ENCODE measurements around the gene THBS4. TPM values are rescaled to one million over a fixed set of nuclear protein-coding genes. Genes with fewer than 3 reads are reported as not detected.

Gene THBS4
- total RNA-seq, 1 donor from 2014 or later = 0.98 TPM

DNA sequence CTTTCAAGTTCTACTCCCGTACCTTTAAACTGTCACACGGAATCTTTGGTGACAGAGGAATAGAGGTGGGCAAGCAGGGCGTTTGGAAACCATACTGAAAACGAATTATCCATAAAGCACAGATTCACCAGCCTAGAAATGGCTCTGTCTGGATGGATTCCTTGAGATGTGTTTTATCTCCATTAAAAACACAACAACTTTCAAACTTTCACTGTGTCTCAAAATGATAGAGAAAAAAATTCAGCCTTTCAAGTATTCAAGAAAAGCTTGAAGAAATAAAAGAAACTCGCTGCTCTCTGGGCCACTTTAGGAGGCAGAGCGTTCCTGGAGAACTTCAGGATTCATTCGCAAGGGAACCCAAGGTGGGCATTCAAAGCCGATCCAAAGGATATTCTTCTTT lies 589 bp upstream of the THBS4 start:
- Histone ChIP-seq H3K27ac (no peak overlapping the region), H3K9me3 (no peaks in the 10 kb centered on the region), H3K4me3 (no peak overlapping the region), H3K36me3 (no peaks in the 10 kb centered on the region), H3K27me3 (no peaks in the 10 kb centered on the region), H3K4me1 (peaks cover 5% of the 10 kb centered on the region)
- TF ChIP-seq POLR2AphosphoS5 (IDR thresholded peaks at IDR 0.05; ENCODE audit: insufficient read depth in 1 of 2, low read depth in 1 of 2) (no peak), POLR2A (IDR thresholded peaks at IDR 0.05) (no peak)
- TF ChIP-seq, protein P1, sequence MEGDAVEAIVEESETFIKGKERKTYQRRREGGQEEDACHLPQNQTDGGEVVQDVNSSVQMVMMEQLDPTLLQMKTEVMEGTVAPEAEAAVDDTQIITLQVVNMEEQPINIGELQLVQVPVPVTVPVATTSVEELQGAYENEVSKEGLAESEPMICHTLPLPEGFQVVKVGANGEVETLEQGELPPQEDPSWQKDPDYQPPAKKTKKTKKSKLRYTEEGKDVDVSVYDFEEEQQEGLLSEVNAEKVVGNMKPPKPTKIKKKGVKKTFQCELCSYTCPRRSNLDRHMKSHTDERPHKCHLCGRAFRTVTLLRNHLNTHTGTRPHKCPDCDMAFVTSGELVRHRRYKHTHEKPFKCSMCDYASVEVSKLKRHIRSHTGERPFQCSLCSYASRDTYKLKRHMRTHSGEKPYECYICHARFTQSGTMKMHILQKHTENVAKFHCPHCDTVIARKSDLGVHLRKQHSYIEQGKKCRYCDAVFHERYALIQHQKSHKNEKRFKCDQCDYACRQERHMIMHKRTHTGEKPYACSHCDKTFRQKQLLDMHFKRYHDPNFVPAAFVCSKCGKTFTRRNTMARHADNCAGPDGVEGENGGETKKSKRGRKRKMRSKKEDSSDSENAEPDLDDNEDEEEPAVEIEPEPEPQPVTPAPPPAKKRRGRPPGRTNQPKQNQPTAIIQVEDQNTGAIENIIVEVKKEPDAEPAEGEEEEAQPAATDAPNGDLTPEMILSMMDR (IDR thresholded peaks at IDR 0.05) = no peak
- intact Hi-C loops (cut with DNase I) = no loop called here
- DNase-seq (ENCODE audit: extremely low spot score in 2 of 2) = no peak

DNA sequence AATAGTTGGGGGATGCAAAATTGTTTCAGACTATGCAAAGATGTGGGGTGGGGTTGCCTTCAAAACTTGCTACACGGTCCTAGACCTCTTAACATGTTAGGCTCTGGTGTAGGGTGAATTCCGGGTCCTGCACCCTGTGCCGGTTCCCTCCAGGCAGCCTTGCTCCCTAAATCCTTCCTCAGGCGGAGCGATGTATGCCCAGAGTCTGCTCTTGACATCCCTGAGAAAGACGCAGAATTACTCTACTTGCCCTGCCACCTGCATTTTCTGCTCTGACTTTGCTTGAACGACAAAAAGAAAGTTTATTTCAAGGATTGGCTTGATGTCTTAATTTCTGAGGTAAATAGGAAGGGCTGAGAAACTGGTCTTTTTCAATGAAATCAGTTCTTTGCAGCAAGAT lies 691 bp downstream of the THBS4 start:
- Histone ChIP-seq H3K27me3 (no peaks in the 10 kb centered on the region), H3K9me3 (no peaks in the 10 kb centered on the region), H3K27ac (no peak overlapping the region), H3K4me3 (no peak overlapping the region), H3K4me1 (peaks cover 5% of the 10 kb centered on the region), H3K36me3 (no peaks in the 10 kb centered on the region)
- intact Hi-C loops (cut with DNase I) = no loop called here
- TF ChIP-seq POLR2A (IDR thresholded peaks at IDR 0.05) = no peak
- TF ChIP-seq, protein P1 (IDR thresholded peaks at IDR 0.05) = no peak
- TF ChIP-seq POLR2AphosphoS5 (IDR thresholded peaks at IDR 0.05; ENCODE audit: insufficient read depth in 1 of 2, low read depth in 1 of 2) = no peak
- no peak for DNase-seq (ENCODE audit: extremely low spot score in 2 of 2)

DNA sequence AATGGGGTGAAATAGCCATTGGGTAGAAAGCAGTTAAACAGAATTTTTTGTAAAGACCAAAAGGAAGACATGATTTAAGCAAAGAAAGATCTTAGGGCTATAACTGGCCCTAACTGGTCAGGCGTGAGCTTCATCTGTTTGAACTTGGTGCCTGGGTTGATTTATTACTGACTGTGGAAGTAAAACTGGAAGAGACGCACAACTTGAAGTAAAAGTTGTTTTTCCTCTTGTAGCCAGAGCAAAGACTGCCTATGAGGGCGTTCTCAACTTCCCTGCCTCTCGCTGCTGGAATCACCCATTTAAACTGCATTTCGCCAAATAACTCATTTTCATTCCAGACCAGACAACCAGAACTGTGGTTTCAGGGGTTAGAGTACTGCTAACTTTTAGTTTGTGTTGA lies 1.5 kb downstream of the THBS4 start:
- H3K27me3 ChIP-seq = no peaks in the 10 kb centered on the region
- no peak overlapping the region for H3K4me3 ChIP-seq
- DNase-seq (ENCODE audit: extremely low spot score in 2 of 2) = no peak

DNA sequence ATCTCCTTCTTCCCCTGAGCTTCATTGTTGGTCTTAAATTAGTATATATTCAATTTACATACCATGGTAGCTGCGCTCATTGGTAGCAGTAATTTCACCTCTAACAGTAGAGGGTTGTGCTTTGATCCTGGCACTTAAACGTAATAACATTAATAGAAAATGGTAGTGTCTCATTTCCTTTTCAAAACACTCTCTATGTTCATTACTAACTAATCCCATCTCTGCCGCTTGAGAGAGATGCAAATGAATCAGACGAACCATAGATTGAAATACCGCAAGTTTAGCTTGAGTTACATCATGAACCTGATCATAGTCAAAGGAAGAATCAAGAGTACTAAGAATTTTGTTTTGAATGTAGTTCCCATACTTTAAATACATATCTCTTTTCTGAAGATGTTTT lies 2.2 kb downstream of the THBS4 start:
- peaks cover 5% of the 10 kb centered on the region for H3K4me1 ChIP-seq
- H3K9me3 ChIP-seq = no peaks in the 10 kb centered on the region
- H3K27ac ChIP-seq = no peak overlapping the region
- no peaks in the 10 kb centered on the region for H3K27me3 ChIP-seq
- H3K36me3 ChIP-seq = no peaks in the 10 kb centered on the region
- no peak for DNase-seq (ENCODE audit: extremely low spot score in 2 of 2)
- intact Hi-C loops (cut with DNase I) = no loop called here
- no peak overlapping the region for H3K4me3 ChIP-seq
- TF ChIP-seq POLR2AphosphoS5 (IDR thresholded peaks at IDR 0.05; ENCODE audit: insufficient read depth in 1 of 2, low read depth in 1 of 2) = no peak
- TF ChIP-seq, protein P1 (IDR thresholded peaks at IDR 0.05) = no peak
- TF ChIP-seq POLR2A (IDR thresholded peaks at IDR 0.05) = no peak

More for the DNA sequence above, 1.5 kb downstream of the THBS4 start:
- H3K9me3 ChIP-seq = no peaks in the 10 kb centered on the region
- peaks cover 5% of the 10 kb centered on the region for H3K4me1 ChIP-seq
- H3K36me3 ChIP-seq = no peaks in the 10 kb centered on the region
- no peak overlapping the region for H3K27ac ChIP-seq
- TF ChIP-seq, protein P1 (IDR thresholded peaks at IDR 0.05) = no peak
- TF ChIP-seq POLR2AphosphoS5 (IDR thresholded peaks at IDR 0.05; ENCODE audit: insufficient read depth in 1 of 2, low read depth in 1 of 2) (no peak), POLR2A (IDR thresholded peaks at IDR 0.05) (no peak)
- intact Hi-C loops (cut with DNase I) = no loop called here

DNA sequence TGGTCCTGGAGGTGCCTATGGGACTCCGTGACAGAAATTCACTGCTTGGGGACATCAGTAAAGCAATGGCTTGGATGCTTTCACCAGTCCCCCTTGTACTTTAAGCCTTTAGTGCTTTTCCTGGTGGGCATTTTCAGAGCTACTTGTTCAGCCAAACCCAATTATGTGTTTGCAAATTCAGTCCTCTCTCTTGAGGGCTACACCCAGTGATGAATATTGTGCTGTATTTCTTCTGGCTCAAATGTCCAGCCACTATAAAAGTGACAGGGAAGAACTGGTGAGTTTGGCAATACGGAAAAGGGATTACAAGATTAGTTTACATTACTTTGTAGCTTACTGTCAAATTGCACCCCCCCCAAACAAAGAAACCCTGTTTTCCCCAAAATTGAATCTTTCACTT lies 4.5 kb downstream of the THBS4 start:
- Histone ChIP-seq H3K4me3 (no peak overlapping the region), H3K9me3 (no peaks in the 10 kb centered on the region), H3K36me3 (no peaks in the 10 kb centered on the region), H3K4me1 (peaks cover 5% of the 10 kb centered on the region), H3K27ac (no peak overlapping the region), H3K27me3 (no peaks in the 10 kb centered on the region)
- DNase-seq (ENCODE audit: extremely low spot score in 2 of 2) = no peak
- intact Hi-C loops (cut with DNase I) = no loop called here
- TF ChIP-seq POLR2AphosphoS5 (IDR thresholded peaks at IDR 0.05; ENCODE audit: insufficient read depth in 1 of 2, low read depth in 1 of 2) (no peak), POLR2A (IDR thresholded peaks at IDR 0.05) (no peak)
- TF ChIP-seq, protein P1 (IDR thresholded peaks at IDR 0.05) = no peak
